Panc1 (cell line): ENCODE results near the gene OR52W1.

Source experiments
- CTCF ChIP-seq: fragments of 450-650 bp; IDR thresholded peaks from 2 replicates; pipeline ENCODE4 v1.5.1; 2017; ENCODE audit warnings: mild to moderate bottlenecking
- POLR2AphosphoS5 ChIP-seq: IDR thresholded peaks from 2 replicates; pipeline ENCODE4 v1.6.1; 2012; ENCODE audit warnings: mild to moderate bottlenecking, low read depth, low read length, moderate library complexity
- REST ChIP-seq, 2 experiments: IDR thresholded peaks; 2 replicates each; pipeline ENCODE4 v1.6.1; 2011 to 2012; ENCODE audit warnings: low read depth in 2 of 2, control low read depth in 1 of 2, low read length in 1 of 2, mild to moderate bottlenecking in 1 of 2, moderate library complexity in 1 of 2; ENCODE audit not compliant: insufficient read depth in 1 of 2
- SIN3A ChIP-seq: IDR thresholded peaks from 2 replicates; pipeline ENCODE4 v1.6.1; 2012; ENCODE audit warnings: low read depth, mild to moderate bottlenecking, low read length, moderate library complexity, borderline replicate concordance; ENCODE audit not compliant: insufficient read depth
- TCF7L2 ChIP-seq: IDR thresholded peaks from 2 replicates; pipeline ENCODE4 v1.6.1; 2011; ENCODE audit warnings: mild to moderate bottlenecking, low read depth, low read length, inconsistent platforms

- TF ChIP-seq CTCF (no peak), POLR2AphosphoS5 (no peak), REST (IDR thresholded peaks at IDR 0.05; ENCODE audit: insufficient read depth in 1 of 2, low read depth in 2 of 2, low read length in 1 of 2) (no peak), TCF7L2 (no peak), SIN3A (no peak)
Measured at GRCh38 chr11:6210274-6210955, 11.4 kb downstream of the OR52W1 start.
